ENCODE results near the gene MATCAP1. TPM values are rescaled to one million over a fixed set of nuclear protein-coding genes. Genes with fewer than 3 reads are reported as not detected.
A peak's percentile ranks its signal among the peaks of the same experiment; 100 is the strongest.

MATCAP1 gene
- total RNA-seq, 2 donors from 2014 or later: 50.2 to 63.8 TPM

GRCh38 chr16:67193536-67193935 lies 9.8 kb upstream of the MATCAP1 start:
- Histone ChIP-seq H3K9ac (ENCODE audit: extremely low read depth, low read length, poor library complexity, severe bottlenecking) (no peak overlapping the region), H3K4me1 (ENCODE audit: control insufficient read depth, insufficient read depth, low read length) (peaks cover 7% of the 10 kb centered on the region), H3K27me3 (ENCODE audit: control insufficient read depth, insufficient read depth, low read length, poor library complexity, severe bottlenecking) (no peaks in the 10 kb centered on the region), H3K27ac (ENCODE audit: low read depth, low read length) (no peak overlapping the region), H3K9me3 (ENCODE audit: control insufficient read depth, low read length) (no peaks in the 10 kb centered on the region), H3K36me3 (ENCODE audit: control insufficient read depth, insufficient read depth, low read length) (peaks cover 55% of the 10 kb centered on the region), H3K4me3 (ENCODE audit: low read length) (peak overlapping the region; percentile 99)
- H3K27ac Mint-ChIP-seq: no peak overlapping the region
- no peak for TF ChIP-seq CTCF (conservative IDR thresholded peaks at IDR 0.05)
- H3K36me3 Mint-ChIP-seq (ENCODE audit: low read depth): peaks cover 47% of the 10 kb centered on the region
- H3K9me3 Mint-ChIP-seq: no peaks in the 10 kb centered on the region
- H3K4me1 Mint-ChIP-seq: peaks cover 5% of the 10 kb centered on the region
- peak overlapping the region; percentile 80 for H3K4me3 Mint-ChIP-seq
- no peaks in the 10 kb centered on the region for H3K27me3 Mint-ChIP-seq (ENCODE audit: insufficient read depth)
- DNase-seq: no peak

GRCh38 chr16:67192781-67193361 lies 9.1 kb upstream of the MATCAP1 start:
- H3K27ac Mint-ChIP-seq: peak overlapping the region; percentile 85
- H3K27me3 Mint-ChIP-seq (ENCODE audit: insufficient read depth): no peaks in the 10 kb centered on the region
- Histone ChIP-seq H3K27ac (ENCODE audit: low read depth, low read length) (no peak overlapping the region), H3K9me3 (ENCODE audit: control insufficient read depth, low read length) (no peaks in the 10 kb centered on the region), H3K36me3 (ENCODE audit: control insufficient read depth, insufficient read depth, low read length) (peaks cover 49% of the 10 kb centered on the region), H3K27me3 (ENCODE audit: control insufficient read depth, insufficient read depth, low read length, poor library complexity, severe bottlenecking) (no peaks in the 10 kb centered on the region), H3K4me1 (ENCODE audit: control insufficient read depth, insufficient read depth, low read length) (peaks cover 7% of the 10 kb centered on the region), H3K4me3 (ENCODE audit: low read length) (peak overlapping the region; percentile 99), H3K9ac (ENCODE audit: extremely low read depth, low read length, poor library complexity, severe bottlenecking) (peak overlapping the region; percentile 72)
- no peak for DNase-seq
- peaks cover 43% of the 10 kb centered on the region for H3K36me3 Mint-ChIP-seq (ENCODE audit: low read depth)
- no peak for TF ChIP-seq CTCF (conservative IDR thresholded peaks at IDR 0.05)
- H3K9me3 Mint-ChIP-seq: no peaks in the 10 kb centered on the region
- H3K4me1 Mint-ChIP-seq: peaks cover 5% of the 10 kb centered on the region
- peak overlapping the region; percentile 80 for H3K4me3 Mint-ChIP-seq
- 43 to 49% methylated on average over 17 of the region's 17 CpGs for WGBS, 2 experiments (ENCODE audit: insufficient coverage in 1 of 2, insufficient read length in 1 of 2)

GRCh38 chr16:67191995-67192681 lies 8.4 kb upstream of the MATCAP1 start, which contains the start of gene E2F4:
Gene E2F4, plus strand, starts transcription at chr16:67192155. Its CDS starts 73 bp downstream, at chr16:67192228.
- Mint-ChIP-seq H3K4me1 (peaks cover 5% of the 10 kb centered on the region), H3K27me3 (ENCODE audit: insufficient read depth) (no peaks in the 10 kb centered on the region), H3K9me3 (no peaks in the 10 kb centered on the region), H3K36me3 (ENCODE audit: low read depth) (peaks cover 41% of the 10 kb centered on the region), H3K4me3 (peak within 1 kb of the TSS; percentile 80), H3K27ac (peak within 1 kb of the TSS; percentile 85)
- Histone ChIP-seq H3K4me1 (ENCODE audit: control insufficient read depth, insufficient read depth, low read length) (peaks cover 7% of the 10 kb centered on the region), H3K9me3 (ENCODE audit: control insufficient read depth, low read length) (no peaks in the 10 kb centered on the region), H3K4me3 (ENCODE audit: low read length) (peak within 1 kb of the TSS; percentile 99), H3K27ac (ENCODE audit: low read depth, low read length) (no peak within 1 kb of the TSS), H3K9ac (ENCODE audit: extremely low read depth, low read length, poor library complexity, severe bottlenecking) (peak within 1 kb of the TSS; percentile 72), H3K27me3 (ENCODE audit: control insufficient read depth, insufficient read depth, low read length, poor library complexity, severe bottlenecking) (no peaks in the 10 kb centered on the region), H3K36me3 (ENCODE audit: control insufficient read depth, insufficient read depth, low read length) (peaks cover 41% of the 10 kb centered on the region)
- no peak for TF ChIP-seq CTCF (conservative IDR thresholded peaks at IDR 0.05)
- DNase-seq: peak; percentile 96
- 0% methylated on average over 18 to 54 of the region's 54 CpGs for WGBS, 2 experiments (ENCODE audit: insufficient coverage in 1 of 2, insufficient read length in 1 of 2)

Measured in endodermal cell (in vitro differentiated cells).